Ascending aorta (tissue), 2 donors: ENCODE data around the gene MAN1C1. TPM values are rescaled to one million over a fixed set of nuclear protein-coding genes. Genes with fewer than 3 reads are reported as not detected.

ENCODE experiments used
- DNase-seq, 2 donors: peaks; one replicate each; pipeline ENCODE4 v3.0.0-alpha.2; 2019; ENCODE audit warnings: low spot score in 2 of 2
- H3K27ac ChIP-seq, 2 donors: fragments of 200-600 bp; sonication (generic); one replicate each; pipeline ENCODE4 v1.5.1; 2016 to 2017; ENCODE audit warnings: mild to moderate bottlenecking in 1 of 2
- H3K27me3 ChIP-seq: fragments of 200-600 bp; sonication (generic); one replicate; pipeline ENCODE4 v1.5.1; 2017
- H3K36me3 ChIP-seq, 2 donors: fragments of 200-600 bp; sonication (generic); one replicate each; pipeline ENCODE4 v1.5.1; 2016
- H3K4me1 ChIP-seq, 2 donors: fragments of 200-600 bp; sonication (generic); one replicate each; pipeline ENCODE4 v1.5.1; 2016 to 2017; ENCODE audit warnings: mild to moderate bottlenecking in 1 of 2
- H3K4me3 ChIP-seq, 2 donors: fragments of 200-600 bp; sonication (generic); one replicate each; pipeline ENCODE4 v1.5.1; 2016 to 2017; ENCODE audit warnings: mild to moderate bottlenecking in 1 of 2
- H3K9me3 ChIP-seq, 2 donors: fragments of 200-600 bp; sonication (generic); one replicate each; pipeline ENCODE4 v1.5.1; 2016
- intact Hi-C: fragments of 100-400 bp; cut with DNase I; formaldehyde crosslinking; loops from one replicate; pipeline ENCODE4 v1.15.1; 2023
- total RNA-seq: library from RNA; depleted of rRNA; stranded (reverse); fragments of >200 nt; gene quantifications from one replicate; pipeline ENCODE4 v1.1.0, GENCODE V29; 2016
- TF ChIP-seq, protein P1 (sequence below), 3 experiments: fragments of 200-600 bp in 2 of 3; fragments of 450-650 bp in 1 of 3; sonication (generic) in 2 of 3; IDR thresholded peaks; one replicate each; pipeline ENCODE4 v1.5.1; 2016 to 2019; ENCODE audit warnings: antibody characterized with exemption in 3 of 3, mild to moderate bottlenecking in 1 of 3, moderate library complexity in 1 of 3

The MAN1C1 gene
- total RNA-seq, 1 donor from 2014 or later = 14.3 TPM

DNA sequence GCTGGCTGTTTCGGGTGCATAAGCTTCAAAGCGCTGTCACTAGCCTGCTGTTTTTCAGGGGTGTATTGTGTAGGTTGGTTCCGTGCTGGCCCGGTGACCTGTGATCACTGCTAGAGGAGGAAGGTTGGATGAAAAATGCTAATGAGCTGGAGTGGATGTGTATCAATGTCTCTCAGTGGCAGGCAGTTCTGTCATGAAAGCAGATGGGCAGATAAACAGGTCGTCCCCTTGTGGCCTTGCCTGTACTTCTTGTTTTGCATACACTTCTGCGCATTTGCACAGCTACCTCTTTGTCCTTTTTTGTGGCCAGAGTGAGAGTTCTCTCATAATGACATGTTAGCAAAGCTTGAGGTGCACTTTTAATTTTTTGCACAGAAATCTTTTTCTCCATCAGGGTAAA is 186.3 kb downstream of the MAN1C1 start:
- intact Hi-C loops = no loop called here
- no peak for DNase-seq
- no peak overlapping the region for H3K27ac ChIP-seq
- H3K36me3 ChIP-seq = peaks cover 3 to 10% of the 10 kb centered on the region in 2 donors
- TF ChIP-seq, protein P1, sequence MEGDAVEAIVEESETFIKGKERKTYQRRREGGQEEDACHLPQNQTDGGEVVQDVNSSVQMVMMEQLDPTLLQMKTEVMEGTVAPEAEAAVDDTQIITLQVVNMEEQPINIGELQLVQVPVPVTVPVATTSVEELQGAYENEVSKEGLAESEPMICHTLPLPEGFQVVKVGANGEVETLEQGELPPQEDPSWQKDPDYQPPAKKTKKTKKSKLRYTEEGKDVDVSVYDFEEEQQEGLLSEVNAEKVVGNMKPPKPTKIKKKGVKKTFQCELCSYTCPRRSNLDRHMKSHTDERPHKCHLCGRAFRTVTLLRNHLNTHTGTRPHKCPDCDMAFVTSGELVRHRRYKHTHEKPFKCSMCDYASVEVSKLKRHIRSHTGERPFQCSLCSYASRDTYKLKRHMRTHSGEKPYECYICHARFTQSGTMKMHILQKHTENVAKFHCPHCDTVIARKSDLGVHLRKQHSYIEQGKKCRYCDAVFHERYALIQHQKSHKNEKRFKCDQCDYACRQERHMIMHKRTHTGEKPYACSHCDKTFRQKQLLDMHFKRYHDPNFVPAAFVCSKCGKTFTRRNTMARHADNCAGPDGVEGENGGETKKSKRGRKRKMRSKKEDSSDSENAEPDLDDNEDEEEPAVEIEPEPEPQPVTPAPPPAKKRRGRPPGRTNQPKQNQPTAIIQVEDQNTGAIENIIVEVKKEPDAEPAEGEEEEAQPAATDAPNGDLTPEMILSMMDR (IDR thresholded peaks at IDR 0.05) = no peak
- no peaks in the 10 kb centered on the region for H3K27me3 ChIP-seq
- H3K4me3 ChIP-seq = no peak overlapping the region
- H3K4me1 ChIP-seq = peaks cover 15 to 44% of the 10 kb centered on the region in 2 donors
- no peaks in the 10 kb centered on the region for H3K9me3 ChIP-seq

DNA sequence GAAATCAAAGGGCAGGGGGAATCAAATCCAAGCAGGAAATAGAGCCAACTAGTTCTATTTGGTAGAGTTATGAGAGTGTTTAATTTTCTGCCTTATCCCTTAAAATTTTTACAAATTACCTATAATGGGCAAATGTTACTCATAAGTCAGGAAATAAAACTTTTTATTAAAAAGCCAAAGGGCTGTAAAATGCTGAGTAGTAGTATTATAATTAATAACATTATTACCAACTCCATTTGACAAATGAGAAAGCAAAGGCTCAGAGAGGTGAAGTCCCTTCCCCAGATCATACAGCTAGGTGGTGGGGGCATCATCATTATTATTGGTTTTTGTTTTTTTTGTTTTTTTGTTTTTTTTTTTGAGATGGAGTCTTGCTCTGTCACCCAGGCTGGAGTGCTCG is 186.8 kb downstream of the MAN1C1 start:
- Histone ChIP-seq H3K4me3 (no peak overlapping the region), H3K36me3 (peaks cover 7 to 14% of the 10 kb centered on the region in 2 donors), H3K4me1 (peaks cover 15 to 44% of the 10 kb centered on the region in 2 donors), H3K9me3 (no peaks in the 10 kb centered on the region), H3K27me3 (no peaks in the 10 kb centered on the region), H3K27ac (peak overlapping the region in 1 of 2 donors; percentile 92)
- no peak for DNase-seq
- intact Hi-C loops = no loop called here
- TF ChIP-seq, protein P1 (IDR thresholded peaks at IDR 0.05) = no peak

DNA sequence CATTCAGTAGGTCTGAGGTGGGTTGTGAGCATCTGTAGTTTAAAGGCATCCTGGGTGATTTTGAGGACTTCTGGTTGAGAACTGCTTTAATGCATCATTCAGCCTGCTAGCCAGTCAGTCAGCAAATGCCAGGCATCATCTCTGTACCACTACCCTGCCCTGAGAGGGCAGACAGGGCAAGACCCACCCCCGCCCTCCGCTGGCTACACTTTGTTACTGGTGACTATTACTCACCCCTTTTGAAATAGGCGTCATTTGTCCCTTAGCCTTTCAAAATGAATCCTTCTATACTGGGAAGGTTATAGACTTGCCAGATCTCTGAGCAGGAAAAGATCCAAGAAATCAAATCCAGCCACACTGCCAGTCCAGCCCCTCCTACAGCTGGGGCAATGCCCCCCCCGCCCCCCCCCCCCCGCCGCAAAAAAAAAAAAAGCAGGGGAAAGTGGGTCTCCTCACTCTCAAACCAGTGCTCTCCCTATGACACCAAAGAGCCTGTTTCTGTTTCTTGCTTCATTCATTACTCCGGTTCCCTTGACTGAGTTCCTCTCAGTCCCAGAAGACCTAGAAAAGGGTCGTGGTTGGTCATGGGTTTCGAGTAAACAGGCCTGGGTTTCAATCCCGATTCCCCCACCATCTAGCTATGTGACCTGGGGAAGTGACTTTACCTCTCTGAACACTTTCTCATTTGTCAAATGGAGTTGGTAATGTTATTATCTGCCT is 187.8 kb downstream of the MAN1C1 start:
- intact Hi-C loops = no loop called here
- TF ChIP-seq, protein P1 (IDR thresholded peaks at IDR 0.05) = no peak
- Histone ChIP-seq H3K36me3 (peaks cover 17 to 25% of the 10 kb centered on the region in 2 donors), H3K27ac (peak overlapping the region; percentile 73 to 92), H3K4me1 (peaks cover 15 to 41% of the 10 kb centered on the region in 2 donors), H3K9me3 (no peaks in the 10 kb centered on the region), H3K27me3 (no peaks in the 10 kb centered on the region), H3K4me3 (no peak overlapping the region)
- DNase-seq = no peak

DNA sequence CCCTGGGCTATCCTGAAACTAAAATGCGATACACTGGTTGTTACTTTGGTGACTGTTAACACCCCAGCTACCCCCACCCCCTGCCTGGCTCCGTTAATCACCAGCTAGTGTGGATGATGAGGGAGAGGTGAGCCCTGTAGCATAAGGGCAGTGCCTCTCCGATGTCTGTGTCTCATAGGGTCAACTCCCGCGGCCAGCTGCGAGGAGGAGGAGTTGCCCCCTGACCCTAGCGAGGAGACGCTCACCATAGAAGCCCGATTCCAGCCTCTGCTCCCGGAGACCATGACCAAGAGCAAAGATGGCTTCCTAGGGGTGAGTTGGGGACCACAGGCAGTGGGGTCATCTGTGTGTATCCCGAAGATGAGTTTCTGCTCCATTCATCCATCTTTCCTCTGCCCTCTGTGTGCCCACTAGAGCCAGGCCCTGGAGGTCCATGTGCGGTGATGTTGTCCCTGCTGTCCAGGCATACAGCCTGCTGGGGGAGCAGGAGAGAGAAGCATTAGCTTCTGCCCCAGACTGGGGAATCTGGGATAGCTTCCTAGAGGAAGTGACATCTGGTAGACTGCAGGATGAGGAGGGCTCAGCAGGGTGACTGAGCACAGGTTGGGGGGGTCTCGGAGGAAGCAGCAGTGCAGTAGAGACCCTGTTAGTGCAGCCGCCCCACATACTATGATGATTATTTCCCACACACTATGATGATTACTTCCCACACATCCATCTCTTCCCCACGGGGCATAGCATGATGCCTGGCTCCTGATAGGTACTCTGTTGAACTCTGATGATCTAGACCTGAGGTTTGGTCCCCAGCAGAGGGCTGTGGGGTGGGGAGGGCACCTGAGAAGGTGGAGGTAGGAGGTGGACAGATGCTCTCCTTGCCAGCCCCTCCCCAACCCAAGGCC is 188.6 kb downstream of the MAN1C1 start:
- Histone ChIP-seq H3K27me3 (no peaks in the 10 kb centered on the region), H3K27ac (peak overlapping the region; percentile 73 to 92), H3K4me1 (peaks cover 15 to 38% of the 10 kb centered on the region in 2 donors), H3K4me3 (no peak overlapping the region), H3K9me3 (no peaks in the 10 kb centered on the region), H3K36me3 (peaks cover 25 to 33% of the 10 kb centered on the region in 2 donors)
- intact Hi-C loops = loop anchor here (5.0 kb wide), 1 partner anchor 263 kb away; the partner anchor contains the start of gene LDLRAP1
- TF ChIP-seq, protein P1 (IDR thresholded peaks at IDR 0.05) = no peak
- DNase-seq = no peak

DNA sequence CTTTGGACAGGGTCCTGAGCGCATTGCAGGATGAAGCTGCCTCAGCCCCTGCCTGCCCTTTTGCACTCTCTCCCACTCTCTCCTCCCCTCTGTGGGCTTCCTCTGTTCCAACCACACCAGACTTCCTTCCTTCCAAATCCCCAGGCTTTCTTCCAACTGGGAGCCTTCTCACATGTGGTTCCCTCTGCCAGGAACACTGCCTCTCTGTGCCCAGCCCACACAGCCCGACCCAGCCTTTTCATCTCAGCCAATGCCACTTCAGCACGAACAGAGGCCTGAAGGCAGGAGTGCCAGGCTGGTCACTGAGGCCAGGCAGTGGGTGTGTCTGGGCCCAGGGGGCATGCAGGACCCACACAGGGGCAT is 189.3 kb downstream of the MAN1C1 start:
- intact Hi-C loops = loop anchor here (5.0 kb wide), 1 partner anchor 264 kb away; the partner anchor contains the start of gene LDLRAP1
- peak overlapping the region; percentile 73 to 92 for H3K27ac ChIP-seq
- TF ChIP-seq, protein P1 (IDR thresholded peaks at IDR 0.05) = no peak
- H3K4me3 ChIP-seq = peak overlapping the region in 1 of 2 donors; percentile 21
- H3K36me3 ChIP-seq = peaks cover 26 to 37% of the 10 kb centered on the region in 2 donors
- peak; percentile 60 to 84 for DNase-seq
- H3K27me3 ChIP-seq = no peaks in the 10 kb centered on the region
- H3K4me1 ChIP-seq = peaks cover 15 to 40% of the 10 kb centered on the region in 2 donors
- H3K9me3 ChIP-seq = no peaks in the 10 kb centered on the region
